H1 (cell line): ENCODE data around the gene NOB1. TPM values are rescaled to one million over a fixed set of nuclear protein-coding genes. Genes with fewer than 3 reads are reported as not detected.

Source experiments
- CTCF ChIA-PET: fragments of 300-600 bp; sonication (Branson Sonifier 250); formaldehyde crosslinking; loops from one replicate; lab custom pipeline; 2021; ENCODE audit not compliant: partially characterized antibody; lab: Charles Lee
- POLR2A ChIA-PET: fragments of 300-600 bp; sonication (Branson Sonifier 250); formaldehyde crosslinking; loops from one replicate; lab custom pipeline; 2021; ENCODE audit warnings: inconsistent platforms; ENCODE audit not compliant: partially characterized antibody; lab: Charles Lee
- DNase-seq, 2 experiments: peaks; one replicate each; pipeline versions ENCODE4 v3.0.0 to v3.0.0-alpha.2; 2010 to 2022; ENCODE audit warnings: low spot score in 2 of 2, low read depth in 1 of 2, mixed read lengths in 1 of 2
- FAIRE-seq: peaks from 2 replicates; lab custom pipeline; 2011; peaks lifted over from hg19 to GRCh38; lab: Jason Lieb, UNC
- H2AFZ ChIP-seq: 2 replicates; pipeline ENCODE4 v1.8.1; 2012; ENCODE audit warnings: low read length, inconsistent platforms
- H2AK5ac ChIP-seq: 2 replicates; pipeline ENCODE4 v1.6.1; 2013; ENCODE audit warnings: low read depth, low read length
- H2BK120ac ChIP-seq: replicated peaks from 2 replicates; pipeline ENCODE3; 2013; ENCODE audit warnings: low read depth, low read length, inconsistent platforms
- H2BK12ac ChIP-seq: 2 replicates; pipeline ENCODE4 v1.6.1; 2013; ENCODE audit warnings: low read depth, low read length
- H2BK15ac ChIP-seq: 2 replicates; pipeline ENCODE4 v1.6.1; 2013; ENCODE audit warnings: low read length
- H2BK20ac ChIP-seq: 2 replicates; pipeline ENCODE4 v1.6.1; 2013; ENCODE audit warnings: low read length
- H2BK5ac ChIP-seq: 2 replicates; pipeline ENCODE4 v1.6.1; 2013; ENCODE audit warnings: low read depth, low read length
- H3K14ac ChIP-seq: 2 replicates; pipeline ENCODE4 v1.6.1; 2013; ENCODE audit warnings: inconsistent platforms; ENCODE audit not compliant: insufficient read length
- H3K18ac ChIP-seq: 2 replicates; pipeline ENCODE4 v1.6.1; 2013; ENCODE audit warnings: low read length; ENCODE audit errors: extremely low read depth
- H3K23ac ChIP-seq: 2 replicates; pipeline ENCODE4 v1.6.1; 2013; ENCODE audit warnings: inconsistent platforms; ENCODE audit not compliant: insufficient read length
- H3K23me2 ChIP-seq: 2 replicates; pipeline ENCODE4 v1.6.1; 2013; ENCODE audit warnings: low read depth, low read length
- H3K27ac ChIP-seq: 2 replicates; pipeline ENCODE4 v1.6.1; 2011; ENCODE audit warnings: low read depth, low read length, inconsistent platforms
- H3K27me3 ChIP-seq, 4 experiments: replicated peaks in 1 of 4; 1 replicate in 1 of 4; 2 replicates in 3 of 4; pipeline versions ENCODE4 v1.6.1 to v1.8.1; 2011 to 2013; ENCODE audit warnings: low read length in 3 of 4, mild to moderate bottlenecking in 3 of 4, inconsistent platforms in 2 of 4, mixed read lengths in 2 of 4, moderate library complexity in 1 of 4; ENCODE audit not compliant: control insufficient read depth in 3 of 4, insufficient read depth in 3 of 4; ENCODE audit errors: extremely low read depth in 1 of 4
- H3K36me3 ChIP-seq, 4 experiments: 2 replicates each; pipeline versions ENCODE4 v1.6.1 to v1.8.1; 2011 to 2013; ENCODE audit warnings: mild to moderate bottlenecking in 4 of 4, low read length in 3 of 4, moderate library complexity in 2 of 4, control low read depth in 1 of 4, inconsistent platforms in 1 of 4; ENCODE audit not compliant: insufficient read depth in 4 of 4, control insufficient read depth in 2 of 4
- H3K4ac ChIP-seq: replicated peaks from 2 replicates; pipeline ENCODE3; 2013; ENCODE audit warnings: low read length, low read depth, mixed read lengths, inconsistent platforms; ENCODE audit not compliant: insufficient read length
- H3K4me1 ChIP-seq, 4 experiments: replicated peaks in 1 of 4; 1 replicate in 1 of 4; 2 replicates in 3 of 4; pipeline versions ENCODE4 v1.6.1 to v1.8.1; 2011 to 2013; ENCODE audit warnings: low read length in 3 of 4, inconsistent platforms in 2 of 4, mixed read lengths in 1 of 4; ENCODE audit not compliant: insufficient read depth in 4 of 4, control insufficient read depth in 3 of 4
- H3K4me2 ChIP-seq, 2 experiments: 2 replicates each; pipeline versions ENCODE4 v1.6.1 to v1.8.1; 2011 to 2013; ENCODE audit warnings: low read depth in 2 of 2, low read length in 2 of 2, control low read depth in 1 of 2, inconsistent platforms in 1 of 2, mild to moderate bottlenecking in 1 of 2; ENCODE audit not compliant: insufficient read depth in 1 of 2
- H3K4me3 ChIP-seq, 4 experiments: fragments of 200-600, 300-600 bp in 1 of 4; sonication (generic), shearing (Covaris generic), sonication (Bioruptor Twin) in 1 of 4; 2 replicates each; pipeline versions ENCODE4 v1.5.1 to v1.8.1; 2011 to 2016; ENCODE audit warnings: low read length in 4 of 4, low read depth in 3 of 4, control low read depth in 2 of 4, inconsistent platforms in 2 of 4, mild to moderate bottlenecking in 2 of 4, mixed read lengths in 1 of 4, moderate library complexity in 1 of 4; ENCODE audit not compliant: insufficient read depth in 2 of 4; ENCODE audit errors: extremely low read depth in 1 of 4
- H3K56ac ChIP-seq: replicated peaks from 2 replicates; pipeline ENCODE3; 2013; ENCODE audit warnings: low read depth, mild to moderate bottlenecking, mixed read lengths, low read length, inconsistent platforms; ENCODE audit not compliant: insufficient read length
- H3K79me1 ChIP-seq: 2 replicates; pipeline ENCODE4 v1.6.1; 2013; ENCODE audit warnings: low read depth, low read length, control low read depth
- H3K79me2 ChIP-seq, 2 experiments: 2 replicates each; pipeline versions ENCODE4 v1.6.1 to v1.8.1; 2012 to 2013; ENCODE audit warnings: low read length in 2 of 2, mild to moderate bottlenecking in 2 of 2, inconsistent platforms in 1 of 2; ENCODE audit not compliant: insufficient read depth in 2 of 2, control insufficient read depth in 1 of 2
- H3K9ac ChIP-seq, 4 experiments: replicated peaks in 1 of 4; 1 replicate in 1 of 4; 2 replicates in 3 of 4; pipeline versions ENCODE4 v1.6.1 to v1.8.1; 2011 to 2013; ENCODE audit warnings: low read depth in 3 of 4, low read length in 3 of 4, control low read depth in 2 of 4, mild to moderate bottlenecking in 2 of 4, moderate library complexity in 2 of 4, inconsistent platforms in 1 of 4; ENCODE audit errors: extremely low read depth in 1 of 4
- H3K9me3 ChIP-seq, 2 experiments: 2 replicates each; pipeline versions ENCODE4 v1.6.1 to v1.8.1; 2012 to 2013; ENCODE audit warnings: mild to moderate bottlenecking in 2 of 2, moderate library complexity in 2 of 2, control low read depth in 1 of 2, inconsistent platforms in 1 of 2, low read depth in 1 of 2, low read length in 1 of 2, mixed read lengths in 1 of 2; ENCODE audit not compliant: insufficient read depth in 2 of 2
- H4K20me1 ChIP-seq, 2 experiments: replicated peaks in 1 of 2; 2 replicates each; pipeline versions ENCODE3 to v1.8.1; 2011 to 2013; ENCODE audit warnings: inconsistent platforms in 2 of 2, low read length in 2 of 2, mild to moderate bottlenecking in 1 of 2; ENCODE audit not compliant: insufficient read depth in 2 of 2, control insufficient read depth in 1 of 2
- H4K5ac ChIP-seq: 2 replicates; pipeline ENCODE4 v1.6.1; 2013; ENCODE audit warnings: low read length, low read depth, mixed read lengths, inconsistent platforms; ENCODE audit not compliant: insufficient read length
- H4K8ac ChIP-seq: 2 replicates; pipeline ENCODE4 v1.8.0; 2013; ENCODE audit warnings: mild to moderate bottlenecking, moderate library complexity, low read length, inconsistent platforms; ENCODE audit not compliant: insufficient read depth; ENCODE audit errors: extremely low read depth
- H4K91ac ChIP-seq: replicated peaks from 2 replicates; pipeline ENCODE3; 2013; ENCODE audit warnings: low read length, mixed read lengths, inconsistent platforms; ENCODE audit not compliant: insufficient read length
- BCL11A ChIP-seq, 2 experiments: IDR thresholded peaks; one replicate each; pipeline ENCODE4 v1.6.1; 2011; ENCODE audit warnings: low read depth in 2 of 2, low read length in 2 of 2, mild to moderate bottlenecking in 2 of 2
- EP300 ChIP-seq, 2 experiments: IDR thresholded peaks; 1 replicate in 1 of 2; 2 replicates in 1 of 2; pipeline ENCODE4 v1.6.1; 2011 to 2012; ENCODE audit warnings: low read depth in 2 of 2, low read length in 2 of 2, mild to moderate bottlenecking in 2 of 2, borderline replicate concordance in 1 of 2, inconsistent platforms in 1 of 2, moderate library complexity in 1 of 2
- FOSL1 ChIP-seq: IDR thresholded peaks from 2 replicates; pipeline ENCODE4 v1.6.1; 2011; ENCODE audit warnings: mild to moderate bottlenecking, low read depth, low read length, moderate library complexity; ENCODE audit not compliant: insufficient read depth
- GTF2F1 ChIP-seq: IDR thresholded peaks from 2 replicates; pipeline ENCODE4 v1.6.1; 2012; ENCODE audit warnings: low read depth, low read length, improper control_type of control experiment, borderline replicate concordance
- HDAC2 ChIP-seq, 2 experiments: fragments of 300-600 bp in 1 of 2; sonication (generic) in 1 of 2; IDR thresholded peaks; 2 replicates each; pipeline ENCODE4 v1.6.1; 2011 to 2012; ENCODE audit warnings: low read depth in 2 of 2, low read length in 2 of 2, mild to moderate bottlenecking in 2 of 2, moderate library complexity in 2 of 2, borderline replicate concordance in 1 of 2, inconsistent platforms in 1 of 2
- NANOG ChIP-seq: IDR thresholded peaks from 2 replicates; pipeline ENCODE4 v1.6.1; 2011; ENCODE audit warnings: low read length, low read depth, mild to moderate bottlenecking, inconsistent platforms; ENCODE audit not compliant: insufficient read depth, poor library complexity, severe bottlenecking
- POLR2AphosphoS5 ChIP-seq: IDR thresholded peaks from 2 replicates; pipeline ENCODE4 v1.6.1; 2011; ENCODE audit warnings: low read depth, low read length
- RXRA ChIP-seq: IDR thresholded peaks from 2 replicates; pipeline ENCODE4 v1.6.1; 2011; ENCODE audit warnings: low read depth, mild to moderate bottlenecking, low read length, moderate library complexity; ENCODE audit not compliant: insufficient read depth
- SIRT6 ChIP-seq: IDR thresholded peaks from one replicate; pipeline ENCODE4 v1.7.1; 2012; ENCODE audit warnings: low read length, inconsistent platforms
- SP4 ChIP-seq: IDR thresholded peaks from 2 replicates; pipeline ENCODE4 v1.6.1; 2012; ENCODE audit warnings: low read length, inconsistent platforms
- WGBS, 2 experiments: shearing (Covaris generic) in 1 of 2; methylation state at CpG; one replicate each; pipeline versions ENCODE4 v1.1.6 to v1.1.7; 2013 to 2015; ENCODE audit warnings: low lambda C conversion rate in 2 of 2, mixed read lengths in 2 of 2, inconsistent platforms in 1 of 2, low coverage in 1 of 2, missing lambda C conversion rate in 1 of 2; ENCODE audit not compliant: insufficient replicate concordance in 2 of 2, insufficient coverage in 1 of 2, insufficient read length in 1 of 2; ENCODE audit errors: extremely low coverage in 1 of 2, missing lambda C conversion rate in 1 of 2; 5-methylcytosine and 5-hydroxymethylcytosine counted together
- polyA plus RNA-seq, 7 experiments: library from polyadenylated mRNA; depleted of rRNA in 3 of 7; stranded (reverse) in 5 of 7; unstranded in 2 of 7; fragments of >200 nt in 5 of 7; fragments of 200-250 nt in 2 of 7; gene quantifications; 1 replicate in 5 of 7; 2 replicates in 1 of 7; 4 replicates in 1 of 7; pipeline versions ENCODE4 v1.2.1 to v1.2.3, GENCODE V29; 2011 to 2013; ENCODE audit warnings: missing spikeins in 2 of 7, mixed read lengths in 2 of 7
- total RNA-seq: library from RNA; stranded (reverse); fragmentation: NEBNext Ultra II Directional; extraction: Animal tissue kit (Norgen Biotek cat#: 25700); gene quantifications from 2 replicates; pipeline ENCODE4 v1.2.1, GENCODE V29; 2021

NOB1 gene
- total and polyA plus RNA-seq, 2 of the 8 experiments (the other 6 are each of a cell fraction or from before 2014, with no cell fraction given): 88.2 to 108 TPM

GRCh38 chr16:69793526-69793925 is 38.8 kb upstream of the NOB1 start:
- no peak overlapping the region for H3K14ac ChIP-seq
- ChIA-PET CTCF (interaction anchor here (0.6 to 6.4 kb wide), 4 partner anchors 24 to 136 kb away, joined by 3 to 54 read pairs (median 8); no protein-coding TSS in a partner anchor), POLR2A (no interaction called here)
- H3K79me2 ChIP-seq: no peaks in the 10 kb centered on the region
- H3K36me3 ChIP-seq: peaks cover 0 to 1% (median 0%) of the 10 kb centered on the region in 4 experiments; a peak in 1 of 8 replicates
- no peaks in the 10 kb centered on the region for H4K20me1 ChIP-seq
- no peak overlapping the region for H3K4me3 ChIP-seq
- H2BK20ac ChIP-seq: no peak overlapping the region
- no peak for DNase-seq
- no peaks in the 10 kb centered on the region for H3K79me1 ChIP-seq
- no peak overlapping the region for H3K18ac ChIP-seq
- no peak overlapping the region for H2AK5ac ChIP-seq
- H2BK5ac ChIP-seq: no peak overlapping the region
- no peak overlapping the region for H2BK15ac ChIP-seq
- 0 out of 2 replicates have a peak, but pooled peaks cover 1% of the 10 kb centered on the region for H3K23me2 ChIP-seq
- no peak overlapping the region for H3K56ac ChIP-seq
- H3K27me3 ChIP-seq: no peaks in the 10 kb centered on the region
- H4K8ac ChIP-seq: no peak overlapping the region
- WGBS, 2 experiments: 91% methylated on average over 3 of the region's 4 CpGs; no CpG with 5 or more reads in 1 of the 2 experiments
- H2BK120ac ChIP-seq: no peak overlapping the region
- FAIRE-seq: no peak
- no peak overlapping the region for H2BK12ac ChIP-seq
- H3K9me3 ChIP-seq: no peaks in the 10 kb centered on the region
- H3K4ac ChIP-seq: no peak overlapping the region
- H4K5ac ChIP-seq: no peak overlapping the region
- H3K23ac ChIP-seq: no peak overlapping the region
- H3K4me1 ChIP-seq: peaks cover 0 to 5% (median 0%) of the 10 kb centered on the region in 4 experiments; a peak in 2 of 7 replicates
- no peak overlapping the region for H2AFZ ChIP-seq
- no peak overlapping the region for H3K9ac ChIP-seq
- no peak overlapping the region for H4K91ac ChIP-seq
- H3K4me2 ChIP-seq: no peak overlapping the region
- H3K27ac ChIP-seq: no peak overlapping the region
- TF ChIP-seq HDAC2 (IDR thresholded peaks at IDR 0.05; ENCODE audit: borderline replicate concordance in 1 of 2, low read depth in 2 of 2, low read length in 2 of 2): no peak
- no peak for TF ChIP-seq FOSL1
- no peak for TF ChIP-seq SP4
- TF ChIP-seq SIRT6: no peak
- TF ChIP-seq NANOG: no peak
- no peak for TF ChIP-seq RXRA
- TF ChIP-seq POLR2AphosphoS5: no peak
- TF ChIP-seq EP300 (IDR thresholded peaks at IDR 0.05; ENCODE audit: borderline replicate concordance in 1 of 2, low read depth in 2 of 2, low read length in 2 of 2): no peak
- no peak for TF ChIP-seq BCL11A (IDR thresholded peaks at IDR 0.05; ENCODE audit: low read depth in 2 of 2, low read length in 2 of 2)
- TF ChIP-seq GTF2F1: no peak
